ENCODE data around the gene PUM2. TPM values are rescaled to one million over a fixed set of nuclear protein-coding genes. Genes with fewer than 3 reads are reported as not detected.

Gene PUM2
- total and polyA plus RNA-seq, 4 donors: 18.5 to 61.0 (median 35.1) TPM

- Histone ChIP-seq H3K9me3 (ENCODE audit: control insufficient read depth in 4 of 4, low read length in 3 of 4) (no peaks in the 10 kb centered on the region), H3K4me1 (ENCODE audit: control insufficient read depth in 4 of 4, insufficient read depth in 4 of 4, low read length in 3 of 4) (no peaks in the 10 kb centered on the region), H3K36me3 (ENCODE audit: control insufficient read depth in 4 of 4, insufficient read depth in 3 of 4, low read depth in 1 of 4, low read length in 3 of 4) (peaks cover 14 to 62% (median 48%) of the 10 kb centered on the region in 4 donors), H3K27me3 (ENCODE audit: control insufficient read depth in 4 of 4, insufficient read depth in 4 of 4, low read length in 3 of 4) (no peaks in the 10 kb centered on the region), H3K4me3 (ENCODE audit: low read depth in 1 of 3, low read length in 3 of 3) (no peak overlapping the region), H3K9ac (ENCODE audit: low read depth in 1 of 2, low read length in 2 of 2) (no peak overlapping the region), H3K27ac (ENCODE audit: low read depth in 1 of 2, low read length in 2 of 2) (no peak overlapping the region)
- no peak for DNase-seq (ENCODE audit: low spot score)
- 98% methylated on average over 1 of the region's 1 CpG for WGBS
- no peak for TF ChIP-seq EGR1 (IDR thresholded peaks at IDR 0.05; ENCODE audit: low read depth in 2 of 2)
- TF ChIP-seq JUND (IDR thresholded peaks at IDR 0.05): no peak
- TF ChIP-seq SP1 (IDR thresholded peaks at IDR 0.05): no peak
- TF ChIP-seq RAD21 (IDR thresholded peaks at IDR 0.05): no peak
- TF ChIP-seq NR2F2 (IDR thresholded peaks at IDR 0.05): no peak
- TF ChIP-seq YY1 (IDR thresholded peaks at IDR 0.05): no peak
- TF ChIP-seq ATF3 (IDR thresholded peaks at IDR 0.05): no peak
- TF ChIP-seq HNF4G (IDR thresholded peaks at IDR 0.05): no peak
- TF ChIP-seq GABPA (IDR thresholded peaks at IDR 0.05 in 1 of 2, conservative IDR thresholded peaks at IDR 0.05 in 1 of 2): no peak
- no peak for TF ChIP-seq MAX (IDR thresholded peaks at IDR 0.05)
- TF ChIP-seq REST (IDR thresholded peaks at IDR 0.05): no peak
- TF ChIP-seq HNF4A (conservative IDR thresholded peaks at IDR 0.05): no peak
- TF ChIP-seq ZBTB33 (IDR thresholded peaks at IDR 0.05): no peak
Measured at GRCh38 chr2:20257411-20257810, 93.2 kb downstream of the PUM2 start.

GRCh38 chr2:20254731-20255130, 95.9 kb downstream of the PUM2 start:
- no peaks in the 10 kb centered on the region for H3K9me3 ChIP-seq (ENCODE audit: control insufficient read depth in 4 of 4, low read length in 3 of 4)
- no peak overlapping the region for H3K4me3 ChIP-seq (ENCODE audit: low read depth in 1 of 3, low read length in 3 of 3)
- TF ChIP-seq RXRA (IDR thresholded peaks at IDR 0.05) (no peak), FOXA1 (IDR thresholded peaks at IDR 0.05) (no peak), SP1 (IDR thresholded peaks at IDR 0.05) (no peak), ZBTB33 (IDR thresholded peaks at IDR 0.05) (no peak), HNF4A (conservative IDR thresholded peaks at IDR 0.05) (no peak), JUND (IDR thresholded peaks at IDR 0.05) (no peak), EGR1 (IDR thresholded peaks at IDR 0.05; ENCODE audit: low read depth in 2 of 2) (no peak), YY1 (IDR thresholded peaks at IDR 0.05) (no peak), CTCF (IDR thresholded peaks at IDR 0.05; ENCODE audit: low read depth, low read length, missing input control) (no peak)
- H3K4me1 ChIP-seq (ENCODE audit: control insufficient read depth in 4 of 4, insufficient read depth in 4 of 4, low read length in 3 of 4): no peaks in the 10 kb centered on the region
- DNase-seq (ENCODE audit: low spot score): no peak
- no peaks in the 10 kb centered on the region for H3K27me3 ChIP-seq (ENCODE audit: control insufficient read depth in 4 of 4, insufficient read depth in 4 of 4, low read length in 3 of 4)
- 95% methylated on average over 4 of the region's 4 CpGs for WGBS
- H3K27ac ChIP-seq (ENCODE audit: low read depth in 1 of 2, low read length in 2 of 2): no peak overlapping the region
- peaks cover 15 to 67% (median 55%) of the 10 kb centered on the region in 4 donors for H3K36me3 ChIP-seq (ENCODE audit: control insufficient read depth in 4 of 4, insufficient read depth in 3 of 4, low read depth in 1 of 4, low read length in 3 of 4)
- no peak overlapping the region for H3K9ac ChIP-seq (ENCODE audit: low read depth in 1 of 2, low read length in 2 of 2)

Measured in liver (tissue), 9 donors.